ENCODE results near the gene ASIC1. TPM values are rescaled to one million over a fixed set of nuclear protein-coding genes. Genes with fewer than 3 reads are reported as not detected.
A peak's percentile ranks its signal among the peaks of the same experiment; 100 is the strongest.

The ASIC1 gene
- total and polyA plus RNA-seq, 2 of the 4 experiments (the other 2 are of a cell fraction): 1.6 to 9.9 TPM

DNA sequence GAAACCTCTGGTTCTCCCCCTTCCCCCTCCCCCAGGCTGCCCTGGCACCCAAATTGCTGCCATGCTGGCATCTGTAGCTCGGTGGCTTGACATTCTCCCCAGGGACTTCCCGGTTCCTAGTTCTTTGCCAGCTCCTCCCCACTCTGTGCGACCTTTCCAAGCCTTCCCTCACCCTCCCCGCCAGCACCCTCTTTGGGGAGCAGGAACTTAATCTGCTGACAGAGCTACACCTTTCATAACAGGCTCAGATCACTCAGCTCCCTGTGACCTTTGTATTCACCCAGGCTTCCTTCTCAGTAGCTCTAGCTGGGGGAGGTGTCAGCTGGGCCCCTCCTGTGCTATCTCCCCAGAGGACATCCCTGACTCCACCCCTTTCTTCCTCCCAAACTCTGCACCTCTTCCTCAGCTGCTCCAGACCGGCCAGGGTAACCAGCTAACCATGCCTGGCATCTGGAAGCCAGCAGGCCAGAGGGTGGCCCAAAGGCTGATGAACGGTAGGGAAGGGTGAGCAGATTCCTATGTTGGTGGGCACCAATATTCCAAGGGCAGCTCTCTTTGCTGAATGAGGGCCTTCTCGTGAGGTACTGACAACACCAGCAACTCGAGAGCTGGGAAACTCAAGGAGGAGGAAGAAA lies 52.8 kb downstream of the ASIC1 start:
- no peak overlapping the region for H3K4me3 ChIP-seq (ENCODE audit: insufficient read depth, low read depth, low read length)
- H3K9me3 ChIP-seq (ENCODE audit: control insufficient read depth, insufficient read depth, low read length): no peaks in the 10 kb centered on the region
- H2AK5ac ChIP-seq (ENCODE audit: low read depth, low read length): peak overlapping the region; percentile 39; the same call in 1 of the 2 replicates
- ChIA-PET POLR2A (ENCODE audit: unreplicated experiment) (interaction anchor here (0.6 to 0.9 kb wide), 2 partner anchors 74 to 111 kb away, joined by 3 read pairs; no protein-coding TSS in a partner anchor), CTCF (interaction anchor here (0.8 to 2.2 kb wide), 5 partner anchors 10 to 144 kb away, joined by 3 to 13 read pairs (median 6); no protein-coding TSS in a partner anchor)
- no peak for TF ChIP-seq RAD21 (IDR thresholded peaks at IDR 0.05; ENCODE audit: low read length)
- TF ChIP-seq, protein P1, sequence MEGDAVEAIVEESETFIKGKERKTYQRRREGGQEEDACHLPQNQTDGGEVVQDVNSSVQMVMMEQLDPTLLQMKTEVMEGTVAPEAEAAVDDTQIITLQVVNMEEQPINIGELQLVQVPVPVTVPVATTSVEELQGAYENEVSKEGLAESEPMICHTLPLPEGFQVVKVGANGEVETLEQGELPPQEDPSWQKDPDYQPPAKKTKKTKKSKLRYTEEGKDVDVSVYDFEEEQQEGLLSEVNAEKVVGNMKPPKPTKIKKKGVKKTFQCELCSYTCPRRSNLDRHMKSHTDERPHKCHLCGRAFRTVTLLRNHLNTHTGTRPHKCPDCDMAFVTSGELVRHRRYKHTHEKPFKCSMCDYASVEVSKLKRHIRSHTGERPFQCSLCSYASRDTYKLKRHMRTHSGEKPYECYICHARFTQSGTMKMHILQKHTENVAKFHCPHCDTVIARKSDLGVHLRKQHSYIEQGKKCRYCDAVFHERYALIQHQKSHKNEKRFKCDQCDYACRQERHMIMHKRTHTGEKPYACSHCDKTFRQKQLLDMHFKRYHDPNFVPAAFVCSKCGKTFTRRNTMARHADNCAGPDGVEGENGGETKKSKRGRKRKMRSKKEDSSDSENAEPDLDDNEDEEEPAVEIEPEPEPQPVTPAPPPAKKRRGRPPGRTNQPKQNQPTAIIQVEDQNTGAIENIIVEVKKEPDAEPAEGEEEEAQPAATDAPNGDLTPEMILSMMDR (conservative IDR thresholded peaks at IDR 0.05; ENCODE audit: low read depth, low read length): no peak
- TF ChIP-seq SMC3 (IDR thresholded peaks at IDR 0.05; ENCODE audit: low read depth, low read length): no peak
- TF ChIP-seq NFE2L2 (IDR thresholded peaks at IDR 0.05; ENCODE audit: low read depth, low read length): no peak
- TF ChIP-seq, protein P2, sequence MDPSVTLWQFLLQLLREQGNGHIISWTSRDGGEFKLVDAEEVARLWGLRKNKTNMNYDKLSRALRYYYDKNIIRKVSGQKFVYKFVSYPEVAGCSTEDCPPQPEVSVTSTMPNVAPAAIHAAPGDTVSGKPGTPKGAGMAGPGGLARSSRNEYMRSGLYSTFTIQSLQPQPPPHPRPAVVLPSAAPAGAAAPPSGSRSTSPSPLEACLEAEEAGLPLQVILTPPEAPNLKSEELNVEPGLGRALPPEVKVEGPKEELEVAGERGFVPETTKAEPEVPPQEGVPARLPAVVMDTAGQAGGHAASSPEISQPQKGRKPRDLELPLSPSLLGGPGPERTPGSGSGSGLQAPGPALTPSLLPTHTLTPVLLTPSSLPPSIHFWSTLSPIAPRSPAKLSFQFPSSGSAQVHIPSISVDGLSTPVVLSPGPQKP (IDR thresholded peaks at IDR 0.05; ENCODE audit: borderline replicate concordance, low read depth, low read length): no peak
- no peak for TF ChIP-seq MAZ (IDR thresholded peaks at IDR 0.05; ENCODE audit: borderline replicate concordance, low read depth, low read length)
- H3K23ac ChIP-seq (ENCODE audit: low read depth, low read length): peak overlapping the region; percentile 10; the same call in 1 of the 2 replicates
- peaks cover 13% of the 10 kb centered on the region for H3K4me1 ChIP-seq (ENCODE audit: control insufficient read depth, insufficient read depth, low read length)
- peaks cover 3% of the 10 kb centered on the region; the same call in 1 of the 2 replicates for H3K27me3 ChIP-seq (ENCODE audit: control insufficient read depth, insufficient read depth, low read length)
- H2AFZ ChIP-seq (replicated peaks; ENCODE audit: low read length, poor library complexity): peak overlapping the region; percentile 99
- H4K20me1 ChIP-seq (ENCODE audit: insufficient read depth, low read length): 0 out of 2 replicates have a peak, but pooled peaks cover 4% of the 10 kb centered on the region
- H2AK9ac ChIP-seq (replicated peaks; ENCODE audit: low read depth, low read length, poor library complexity): peak overlapping the region; percentile 83
- H3K56ac ChIP-seq (ENCODE audit: extremely low read depth, insufficient read depth, low read length): no peak overlapping the region
- ATAC-seq (ENCODE audit: low read depth): no peak
- H3K36me3 ChIP-seq (ENCODE audit: control insufficient read depth, insufficient read depth, low read length): no peaks in the 10 kb centered on the region
- DNase-seq: no peak
- H4K8ac ChIP-seq (ENCODE audit: low read depth in 2 of 2, low read length in 2 of 2): peak overlapping the region; percentile 49 to 96
- peak overlapping the region; percentile 26; the same call in 1 of the 2 replicates for H2BK120ac ChIP-seq (ENCODE audit: low read depth, low read length)
- peak overlapping the region; percentile 26; the same call in 1 of the 2 replicates for H4K91ac ChIP-seq (ENCODE audit: insufficient read depth, low read depth, low read length)
- peak overlapping the region; percentile 12; the same call in 1 of the 2 replicates for H3K18ac ChIP-seq (ENCODE audit: low read depth, low read length)
- peak overlapping the region; percentile 29; the same call in 1 of the 2 replicates for H2BK20ac ChIP-seq (ENCODE audit: low read depth, low read length)
- H3K14ac ChIP-seq (replicated peaks; ENCODE audit: low read depth, low read length): peak overlapping the region; percentile 78
- no peak overlapping the region for H3K4me2 ChIP-seq (ENCODE audit: low read depth, low read length)
- H3K27ac ChIP-seq (ENCODE audit: insufficient read depth, low read length): 0 out of 2 replicates have a peak overlapping the region, but pooled peaks have one; percentile 7
- H3K4ac ChIP-seq (ENCODE audit: low read depth, low read length): peak overlapping the region; percentile 3; the same call in 1 of the 2 replicates
- intact Hi-C loops (cut with micrococcal nuclease) (no loop called here), dilution Hi-C loops (cut with HindIII; ENCODE audit: low sequenced_read_pairs, unreplicated experiment) (no loop called here), in situ Hi-C loops (cut with MboI; ENCODE audit: low sequenced_read_pairs) (no loop called here)
- H3K79me1 ChIP-seq (ENCODE audit: low read depth in 1 of 2, low read length in 2 of 2): peaks cover 6 to 22% of the 10 kb centered on the region in 2 experiments; a peak in 3 of 4 replicates
- H2BK15ac ChIP-seq (ENCODE audit: low read depth, low read length): no peak overlapping the region
- peak overlapping the region; percentile 51 for H2BK5ac ChIP-seq (ENCODE audit: low read depth, low read length, poor library complexity, severe bottlenecking)
- WGBS, 2 experiments (ENCODE audit: extremely low coverage in 2 of 2, insufficient read length in 1 of 2): 67% methylated on average over 2 of the region's 8 CpGs; no CpG with 5 or more reads in 1 of the 2 experiments
- peak overlapping the region; percentile 68 for H4K5ac ChIP-seq (ENCODE audit: low read depth, low read length)
- H3K9ac ChIP-seq (ENCODE audit: low read depth, low read length): 0 out of 2 replicates have a peak overlapping the region, but pooled peaks have one; percentile 18
- H3K9me1 ChIP-seq (ENCODE audit: insufficient read depth, low read length): peaks cover 4% of the 10 kb centered on the region
- no TSS peak for BruUV-seq (replicated peaks)

All from IMR-90 (cell line).